Measurements from ENCODE around the gene INPP5J. TPM values are rescaled to one million over a fixed set of nuclear protein-coding genes. Genes with fewer than 3 reads are reported as not detected.

Gene INPP5J
- total and polyA plus RNA-seq, 2 experiments from 2014 or later, result 4.8 to 14.5 TPM

GRCh38 chr22:31092161-31092560 is 30.6 kb upstream of the INPP5J start (continued):
- TF ChIP-seq ZNF462 (CRISPR knock-in tag; IDR thresholded peaks at IDR 0.05) (no peak), CREB1 (CRISPR knock-in tag; IDR thresholded peaks at IDR 0.05; ENCODE audit: low read depth) (no peak), EZH2 (IDR thresholded peaks at IDR 0.05; ENCODE audit: low read depth, unreplicated experiment) (no peak), POLR2AphosphoS5 (IDR thresholded peaks at IDR 0.05; ENCODE audit: low read depth) (no peak), REST (IDR thresholded peaks at IDR 0.05; ENCODE audit: unreplicated experiment) (no peak), ZNF331 (CRISPR knock-in tag; IDR thresholded peaks at IDR 0.05; ENCODE audit: low read depth) (no peak)

All from GM23338 (cell line).